Kidney (tissue), 14 donors: ENCODE results near the gene SUPT6H. TPM values are rescaled to one million over a fixed set of nuclear protein-coding genes. Genes with fewer than 3 reads are reported as not detected.

Experiments used
- DNase-seq, 5 donors: peaks; one replicate each; pipeline ENCODE4 v3.0.0-alpha.2; 2013 to 2020
- FAIRE-seq: peaks from 2 replicates; lab custom pipeline; 2012; peaks lifted over from hg19 to GRCh38; lab: Jason Lieb, UNC
- H3K27ac ChIP-seq, 2 donors: one replicate each; pipeline ENCODE4 v1.7.0; 2013; ENCODE audit warnings: low read depth in 2 of 2, low read length in 2 of 2, inconsistent platforms in 1 of 2
- H3K27me3 ChIP-seq: one replicate; pipeline ENCODE4 v1.7.1; 2013; ENCODE audit warnings: low read length, inconsistent platforms; ENCODE audit not compliant: control insufficient read depth, insufficient read depth
- H3K36me3 ChIP-seq, 3 donors: one replicate each; pipeline versions ENCODE4 v1.7.0 to v1.7.1; 2013; ENCODE audit warnings: low read length in 3 of 3, control low read depth in 1 of 3, inconsistent platforms in 1 of 3; ENCODE audit not compliant: insufficient read depth in 3 of 3, control insufficient read depth in 2 of 3
- H3K4me1 ChIP-seq, 3 donors: one replicate each; pipeline versions ENCODE4 v1.7.0 to v1.7.1; 2013; ENCODE audit warnings: low read length in 3 of 3, inconsistent platforms in 1 of 3, low read depth in 1 of 3; ENCODE audit not compliant: control insufficient read depth in 2 of 3, insufficient read depth in 2 of 3
- H3K4me3 ChIP-seq, 3 donors: one replicate each; pipeline versions ENCODE4 v1.7.0 to v1.8.1; 2013; ENCODE audit warnings: low read length in 3 of 3, control low read depth in 1 of 3, inconsistent platforms in 1 of 3
- H3K9ac ChIP-seq, 3 donors: one replicate each; pipeline versions ENCODE4 v1.7.0 to v1.7.1; 2013; ENCODE audit warnings: low read length in 3 of 3, control low read depth in 1 of 3, inconsistent platforms in 1 of 3
- H3K9me3 ChIP-seq, 3 donors: one replicate each; pipeline versions ENCODE4 v1.7.0 to v1.7.1; 2013; ENCODE audit warnings: low read length in 3 of 3, control low read depth in 1 of 3, inconsistent platforms in 1 of 3; ENCODE audit not compliant: control insufficient read depth in 2 of 3, insufficient read depth in 1 of 3
- CTCF ChIP-seq: IDR thresholded peaks from 3 replicates; pipeline ENCODE4 v1.5.1; 2012; ENCODE audit warnings: mild to moderate bottlenecking, moderate library complexity, borderline replicate concordance; ENCODE audit not compliant: insufficient read depth; ENCODE audit errors: extremely low read depth
- intact Hi-C: fragments of 100-400 bp; cut with DNase I; formaldehyde crosslinking; loops from one replicate; pipeline ENCODE4 v1.11.1; 2022
- polyA plus RNA-seq: library from polyadenylated mRNA; stranded (reverse); fragments of 350-450 nt; fragmentation: Illumina TruSeq; extraction: RNeasy Lipid Tissue Mini Kit (QIAGEN cat#74804); gene quantifications from one replicate; pipeline ENCODE4 v1.2.3, GENCODE V29; 2014; ENCODE audit warnings: low read depth, low replicate concordance; ENCODE audit not compliant: insufficient read depth
- total RNA-seq: library from RNA; stranded (reverse); fragmentation: NEBNext Ultra II Directional; extraction: Animal tissue kit (Norgen Biotek cat#: 25700); gene quantifications from one replicate; pipeline ENCODE4 v1.2.1, GENCODE V29; 2021
- donor health status: control.
- donor health status: control.
- donor health status: control.
- donor health status: control.
- donor health status: control.
- donor health status: DM: yes; HTN: yes; CAD: no.
- donor health status: Normal renal cell carcinoma (clear cell type).

SUPT6H gene
- total and polyA plus RNA-seq, 2 donors from 2014 or later, result 21.4 to 61.5 TPM

GRCh38 chr17:28716740-28717577, 55.0 kb downstream of the SUPT6H start:
- FAIRE-seq (no peak), DNase-seq (peak; percentile 35 to 88 (median 68))
- intact Hi-C loops, result no loop called here
- Histone ChIP-seq H3K27me3 (no peaks in the 10 kb centered on the region), H3K9ac (peak overlapping the region; percentile 15 to 82 (median 61)), H3K36me3 (peaks cover 3 to 15% (median 10%) of the 10 kb centered on the region in 3 donors), H3K4me1 (peaks cover 6 to 37% (median 18%) of the 10 kb centered on the region in 3 donors), H3K9me3 (no peaks in the 10 kb centered on the region), H3K27ac (peak overlapping the region; percentile 85 to 89), H3K4me3 (peak overlapping the region; percentile 51 to 81 (median 66))
- TF ChIP-seq CTCF, result no peak

- Histone ChIP-seq H3K4me3 (peak within 1 kb of the TSS; percentile 66 to 81 (median 73)), H3K9ac (peak within 1 kb of the TSS; percentile 27 to 82 (median 61)), H3K36me3 (peaks cover 3 to 22% (median 15%) of the 10 kb centered on the region in 3 donors), H3K9me3 (no peaks in the 10 kb centered on the region), H3K27ac (peak within 1 kb of the TSS; percentile 89 to 91), H3K4me1 (peaks cover 6 to 37% (median 18%) of the 10 kb centered on the region in 3 donors), H3K27me3 (no peaks in the 10 kb centered on the region)
- intact Hi-C loops, result no loop called here
- peak; percentile 27 for TF ChIP-seq CTCF
- no peak for FAIRE-seq
- DNase-seq, result peak; percentile 95 to 98 (median 97)
Observed at GRCh38 chr17:28717578-28718332, 55.8 kb downstream of the SUPT6H start, which contains the start of gene RAB34. RAB34 (minus strand) TSS chr17:28717868; CDS start chr17:28717266, 602 bp downstream.

GRCh38 chr17:28718333-28719020, 56.5 kb downstream of the SUPT6H start:
- no peak for TF ChIP-seq CTCF
- peak overlapping the region; percentile 81 to 91 for H3K27ac ChIP-seq
- peaks cover 6 to 29% (median 20%) of the 10 kb centered on the region in 3 donors for H3K36me3 ChIP-seq
- no peaks in the 10 kb centered on the region for H3K9me3 ChIP-seq
- FAIRE-seq (no peak), DNase-seq (peak in 3 of 5 donors; percentile 78 to 90 (median 89))
- H3K27me3 ChIP-seq, result no peaks in the 10 kb centered on the region
- H3K4me1 ChIP-seq, result peaks cover 6 to 37% (median 18%) of the 10 kb centered on the region in 3 donors
- intact Hi-C loops, result no loop called here
- peak overlapping the region; percentile 27 to 69 (median 30) for H3K9ac ChIP-seq
- H3K4me3 ChIP-seq, result peak overlapping the region; percentile 66 to 73 (median 70)
